Central memory CD8-positive, alpha-beta T cell (primary cell): ENCODE data around the gene TTC6.

Experiments used
- ATAC-seq: fragments of 150-1000 bp; cut with Tn5 transposase; replicated peaks from 2 replicates; pipeline ENCODE4 v1.10.0; 2022; ENCODE audit warnings: mild to moderate bottlenecking, moderate FRiP score, moderate number of reproducible peaks; ENCODE audit not compliant: poor library complexity, severe bottlenecking; ENCODE audit errors: extremely low read depth
- DNase-seq, 2 donors: peaks; one replicate each; pipeline ENCODE4 v3.0.0; 2021; ENCODE audit warnings: low spot score in 2 of 2
- H3K27ac Mint-ChIP-seq: one replicate; pipeline ENCODE4 v1.8.0; 2022; ENCODE audit warnings: low read depth, mild to moderate bottlenecking, moderate library complexity, mixed read lengths
- H3K27me3 Mint-ChIP-seq: one replicate; pipeline ENCODE4 v1.8.0; 2022; ENCODE audit warnings: mixed read lengths
- H3K36me3 Mint-ChIP-seq: one replicate; pipeline ENCODE4 v1.8.0; 2022; ENCODE audit warnings: mild to moderate bottlenecking, moderate library complexity, mixed read lengths; ENCODE audit not compliant: insufficient read depth
- H3K4me1 Mint-ChIP-seq: one replicate; pipeline ENCODE4 v1.8.0; 2022; ENCODE audit warnings: mixed read lengths
- H3K4me3 Mint-ChIP-seq: one replicate; pipeline ENCODE4 v1.8.0; 2022; ENCODE audit warnings: mild to moderate bottlenecking, moderate library complexity, mixed read lengths
- H3K9me3 Mint-ChIP-seq: one replicate; pipeline ENCODE4 v1.8.0; 2022; ENCODE audit warnings: mixed read lengths

TTC6 gene

DNA sequence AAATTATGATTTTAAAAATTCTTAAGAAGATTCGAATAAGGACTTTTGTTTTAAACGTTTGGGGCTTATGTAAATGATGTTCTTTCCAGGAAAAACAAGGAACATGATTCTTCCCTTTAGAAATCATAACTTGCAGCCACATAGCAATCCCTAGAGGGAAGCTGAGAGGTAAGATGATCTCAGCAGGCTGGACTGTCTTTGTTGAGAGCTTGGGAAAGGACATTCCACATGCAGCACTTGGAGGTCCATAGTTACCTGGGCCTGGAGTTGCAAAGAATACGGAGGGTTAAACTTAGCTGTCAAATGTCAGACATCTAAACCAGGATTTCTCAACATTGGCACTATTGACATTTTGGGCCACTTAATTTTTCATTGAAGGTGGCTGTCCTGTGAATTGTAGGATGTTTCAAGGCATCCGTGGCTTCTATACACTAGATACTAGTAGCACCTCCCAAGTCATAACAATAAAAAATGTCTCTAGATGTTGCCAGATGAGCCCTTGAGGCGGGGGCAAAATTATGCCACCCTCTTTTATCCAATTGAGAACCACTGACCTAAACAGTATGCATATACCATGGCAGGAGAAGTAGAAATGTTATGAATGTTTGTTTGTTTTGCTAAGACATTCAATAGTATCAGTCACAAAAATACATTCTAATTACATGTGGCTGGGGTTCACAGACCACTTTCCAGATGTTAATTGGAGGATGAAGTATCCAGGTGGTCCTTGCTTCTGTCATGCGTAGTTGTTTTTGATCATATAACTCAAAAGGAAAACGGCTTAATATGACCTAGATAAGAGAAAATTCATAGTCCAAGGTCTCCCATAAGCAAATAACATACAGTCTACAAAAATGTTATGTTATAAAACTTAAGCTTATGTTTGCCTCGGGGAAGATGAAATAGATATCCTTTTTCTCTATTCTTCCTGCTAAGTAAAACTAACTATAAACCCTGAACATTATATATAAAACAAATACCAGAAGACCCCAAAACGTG is 30.5 kb downstream of the TTC6 start:
- Mint-ChIP-seq H3K4me3 (no peak overlapping the region), H3K9me3 (peaks cover 9% of the 10 kb centered on the region), H3K36me3 (no peaks in the 10 kb centered on the region), H3K27me3 (no peaks in the 10 kb centered on the region), H3K27ac (no peak overlapping the region), H3K4me1 (no peaks in the 10 kb centered on the region)
- no peak for DNase-seq
- no peak for ATAC-seq

- Mint-ChIP-seq H3K4me3 (no peak overlapping the region), H3K27me3 (no peaks in the 10 kb centered on the region), H3K4me1 (no peaks in the 10 kb centered on the region), H3K9me3 (peaks cover 18% of the 10 kb centered on the region), H3K27ac (no peak overlapping the region), H3K36me3 (no peaks in the 10 kb centered on the region)
- ATAC-seq (no peak), DNase-seq (no peak)
Observed at GRCh38 chr14:37637341-37637740, 41.9 kb downstream of the TTC6 start.

DNA sequence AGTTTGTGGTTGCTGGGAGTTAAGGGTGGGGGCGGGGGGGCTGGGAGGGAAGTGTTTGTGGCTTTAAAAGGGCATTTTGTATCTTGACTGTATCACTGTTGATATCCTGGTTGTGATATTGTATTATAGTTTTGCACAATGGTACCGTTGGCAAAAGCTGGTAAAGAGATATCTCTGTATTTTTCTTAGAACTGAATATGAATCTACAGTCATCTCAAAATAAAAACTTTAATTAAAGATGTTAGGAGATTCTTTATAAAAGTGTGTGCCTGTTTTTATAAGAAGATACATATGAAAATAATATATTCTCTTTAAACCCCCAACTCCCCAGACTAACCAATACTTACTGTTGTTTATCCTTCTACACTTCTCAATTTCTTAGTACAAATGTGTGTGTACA is 43.2 kb downstream of the TTC6 start:
- no peaks in the 10 kb centered on the region for H3K27me3 Mint-ChIP-seq
- ATAC-seq, result no peak

GRCh38 chr14:37641117-37641516 is 45.7 kb downstream of the TTC6 start:
- Mint-ChIP-seq H3K9me3 (peaks cover 11% of the 10 kb centered on the region), H3K4me3 (no peak overlapping the region), H3K27ac (no peak overlapping the region), H3K4me1 (no peaks in the 10 kb centered on the region), H3K36me3 (no peaks in the 10 kb centered on the region), H3K27me3 (no peaks in the 10 kb centered on the region)
- no peak for DNase-seq
- no peak for ATAC-seq

More for the DNA sequence above, 43.2 kb downstream of the TTC6 start:
- DNase-seq, result no peak
- H3K4me3 Mint-ChIP-seq, result no peak overlapping the region
- peaks cover 18% of the 10 kb centered on the region for H3K9me3 Mint-ChIP-seq
- H3K36me3 Mint-ChIP-seq, result no peaks in the 10 kb centered on the region
- H3K4me1 Mint-ChIP-seq, result no peaks in the 10 kb centered on the region
- no peak overlapping the region for H3K27ac Mint-ChIP-seq

- H3K4me1 Mint-ChIP-seq, result no peaks in the 10 kb centered on the region
- H3K27me3 Mint-ChIP-seq, result no peaks in the 10 kb centered on the region
- H3K9me3 Mint-ChIP-seq, result peaks cover 11% of the 10 kb centered on the region
- DNase-seq (no peak), ATAC-seq (no peak)
- no peak overlapping the region for H3K4me3 Mint-ChIP-seq
- no peaks in the 10 kb centered on the region for H3K36me3 Mint-ChIP-seq
- H3K27ac Mint-ChIP-seq, result no peak overlapping the region
Observed at GRCh38 chr14:37642125-37642524, 46.7 kb downstream of the TTC6 start.

DNA sequence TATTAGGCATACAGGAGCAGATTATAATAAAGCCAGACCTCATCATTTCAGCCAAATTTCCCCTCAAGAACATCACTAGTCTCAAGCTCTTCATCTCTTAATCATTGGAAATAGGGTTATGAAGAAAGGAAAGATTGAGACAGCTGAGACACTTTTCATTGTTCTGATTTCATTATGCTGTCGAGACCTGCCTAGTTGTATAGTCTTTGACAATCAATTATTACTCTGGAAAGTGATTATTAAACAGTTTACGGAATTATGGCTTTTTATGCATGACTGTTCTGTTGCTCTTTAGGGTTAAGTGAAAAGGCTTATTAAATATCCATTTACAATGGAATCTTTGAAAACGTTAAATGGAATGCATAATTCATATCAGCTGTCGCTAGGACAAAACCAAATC is 48.3 kb downstream of the TTC6 start:
- DNase-seq, result no peak
- H3K4me1 Mint-ChIP-seq, result no peaks in the 10 kb centered on the region
- no peak overlapping the region for H3K27ac Mint-ChIP-seq
- H3K9me3 Mint-ChIP-seq, result peaks cover 11% of the 10 kb centered on the region
- ATAC-seq, result no peak
- H3K27me3 Mint-ChIP-seq, result no peaks in the 10 kb centered on the region
- no peak overlapping the region for H3K4me3 Mint-ChIP-seq
- H3K36me3 Mint-ChIP-seq, result no peaks in the 10 kb centered on the region
